ENCODE measurements around the gene PRXL2A. TPM values are rescaled to one million over a fixed set of nuclear protein-coding genes. Genes with fewer than 3 reads are reported as not detected.
"Not testable (repeated sequence)": the region's sequence is repeated elsewhere in the genome, so short reads cannot be mapped to it uniquely, and the experiment has no call there.

The PRXL2A gene
- total RNA-seq, 2 donors from 2014 or later: 0.94 to 1.5 TPM

GRCh38 chr10:80472234-80473095 lies 64.1 kb downstream of the PRXL2A start:
- DNase-seq (no peak), ATAC-seq (peak; percentile 88)
- H3K27ac Mint-ChIP-seq: peak overlapping the region; percentile 100
- H3K27me3 Mint-ChIP-seq: no peaks in the 10 kb centered on the region
- peaks cover 65% of the 10 kb centered on the region for H3K4me1 Mint-ChIP-seq
- peak overlapping the region; percentile 87 for H3K4me3 Mint-ChIP-seq
- H3K9me3 ChIP-seq (ENCODE audit: control insufficient read depth, low read length, poor library complexity, severe bottlenecking): no peaks in the 10 kb centered on the region
- H3K36me3 Mint-ChIP-seq (ENCODE audit: low read depth): peaks cover 3% of the 10 kb centered on the region

GRCh38 chr10:80473096-80473657 lies 64.8 kb downstream of the PRXL2A start:
- no peak for ATAC-seq
- peaks cover 7% of the 10 kb centered on the region for H3K36me3 Mint-ChIP-seq (ENCODE audit: low read depth)
- H3K9me3 ChIP-seq (ENCODE audit: control insufficient read depth, low read length, poor library complexity, severe bottlenecking): no peaks in the 10 kb centered on the region
- DNase-seq: no peak
- H3K4me3 Mint-ChIP-seq: peak overlapping the region; percentile 66
- peak overlapping the region; percentile 100 for H3K27ac Mint-ChIP-seq
- peaks cover 63% of the 10 kb centered on the region for H3K4me1 Mint-ChIP-seq
- H3K27me3 Mint-ChIP-seq: no peaks in the 10 kb centered on the region

- Mint-ChIP-seq H3K27ac (peak overlapping the region; percentile 100), H3K36me3 (ENCODE audit: low read depth) (peaks cover 8% of the 10 kb centered on the region), H3K4me3 (peak overlapping the region; percentile 71), H3K27me3 (no peaks in the 10 kb centered on the region), H3K4me1 (peaks cover 58% of the 10 kb centered on the region)
- DNase-seq: no peak
- no peak for ATAC-seq
- H3K9me3 ChIP-seq (ENCODE audit: control insufficient read depth, low read length, poor library complexity, severe bottlenecking): no peaks in the 10 kb centered on the region
Observed at GRCh38 chr10:80473692-80474596, 65.6 kb downstream of the PRXL2A start.

- H3K4me1 Mint-ChIP-seq: peaks cover 55% of the 10 kb centered on the region
- no peaks in the 10 kb centered on the region for H3K9me3 ChIP-seq (ENCODE audit: control insufficient read depth, low read length, poor library complexity, severe bottlenecking)
- H3K36me3 Mint-ChIP-seq (ENCODE audit: low read depth): peaks cover 8% of the 10 kb centered on the region
- H3K27me3 Mint-ChIP-seq: no peaks in the 10 kb centered on the region
- ATAC-seq (no peak), DNase-seq (no peak)
- H3K27ac Mint-ChIP-seq: peak overlapping the region; percentile 100
- H3K4me3 Mint-ChIP-seq: peak overlapping the region; percentile 71
Observed at GRCh38 chr10:80474597-80474910, 66.2 kb downstream of the PRXL2A start.

GRCh38 chr10:80474941-80475340 lies 66.6 kb downstream of the PRXL2A start:
- DNase-seq (no peak), ATAC-seq (no peak)
- H3K27me3 Mint-ChIP-seq: no peaks in the 10 kb centered on the region
- no peak overlapping the region for H3K4me3 Mint-ChIP-seq
- peaks cover 52% of the 10 kb centered on the region for H3K4me1 Mint-ChIP-seq
- H3K36me3 Mint-ChIP-seq (ENCODE audit: low read depth): peaks cover 8% of the 10 kb centered on the region
- no peaks in the 10 kb centered on the region for H3K9me3 ChIP-seq (ENCODE audit: control insufficient read depth, low read length, poor library complexity, severe bottlenecking)
- peak overlapping the region; percentile 100 for H3K27ac Mint-ChIP-seq

GRCh38 chr10:80475641-80476040 lies 67.3 kb downstream of the PRXL2A start:
- H3K27me3 Mint-ChIP-seq; H3K36me3 Mint-ChIP-seq (ENCODE audit: low read depth); H3K9me3 ChIP-seq (ENCODE audit: control insufficient read depth, low read length, poor library complexity, severe bottlenecking); DNase-seq; H3K4me3 Mint-ChIP-seq; ATAC-seq: not testable (repeated sequence)
- peaks cover 53% of the 10 kb centered on the region for H3K4me1 Mint-ChIP-seq
- H3K27ac Mint-ChIP-seq: peak overlapping the region; percentile 100

GRCh38 chr10:80476685-80477084 lies 68.3 kb downstream of the PRXL2A start:
- Mint-ChIP-seq H3K4me3 (no peak overlapping the region), H3K27ac (peak overlapping the region; percentile 83), H3K4me1 (peaks cover 50% of the 10 kb centered on the region), H3K27me3 (no peaks in the 10 kb centered on the region), H3K36me3 (ENCODE audit: low read depth) (peaks cover 8% of the 10 kb centered on the region)
- no peaks in the 10 kb centered on the region for H3K9me3 ChIP-seq (ENCODE audit: control insufficient read depth, low read length, poor library complexity, severe bottlenecking)
- DNase-seq: no peak
- ATAC-seq: no peak

- no peaks in the 10 kb centered on the region for H3K9me3 ChIP-seq (ENCODE audit: control insufficient read depth, low read length, poor library complexity, severe bottlenecking)
- no peak for DNase-seq
- peaks cover 45% of the 10 kb centered on the region for H3K4me1 Mint-ChIP-seq
- no peaks in the 10 kb centered on the region for H3K27me3 Mint-ChIP-seq
- H3K27ac Mint-ChIP-seq: peak overlapping the region; percentile 83
- peak overlapping the region; percentile 8 for H3K4me3 Mint-ChIP-seq
- H3K36me3 Mint-ChIP-seq (ENCODE audit: low read depth): peaks cover 5% of the 10 kb centered on the region
- peak; percentile 61 for ATAC-seq
Observed at GRCh38 chr10:80477813-80478212, 69.5 kb downstream of the PRXL2A start.

- DNase-seq; H3K4me3 Mint-ChIP-seq; H3K36me3 Mint-ChIP-seq (ENCODE audit: low read depth); H3K9me3 ChIP-seq (ENCODE audit: control insufficient read depth, low read length, poor library complexity, severe bottlenecking); ATAC-seq; H3K27me3 Mint-ChIP-seq: not testable (repeated sequence)
- peak overlapping the region; percentile 41 for H3K27ac Mint-ChIP-seq
- H3K4me1 Mint-ChIP-seq: peaks cover 43% of the 10 kb centered on the region
Observed at GRCh38 chr10:80480373-80480772, 72.0 kb downstream of the PRXL2A start.

- H3K4me3 Mint-ChIP-seq: no peak overlapping the region
- DNase-seq (no peak), ATAC-seq (no peak)
- H3K27ac Mint-ChIP-seq: peak overlapping the region; percentile 97
- no peaks in the 10 kb centered on the region for H3K9me3 ChIP-seq (ENCODE audit: control insufficient read depth, low read length, poor library complexity, severe bottlenecking)
- H3K4me1 Mint-ChIP-seq: peaks cover 46% of the 10 kb centered on the region
- H3K27me3 Mint-ChIP-seq: no peaks in the 10 kb centered on the region
- peaks cover 5% of the 10 kb centered on the region for H3K36me3 Mint-ChIP-seq (ENCODE audit: low read depth)
Observed at GRCh38 chr10:80480852-80481251, 72.5 kb downstream of the PRXL2A start.

- ATAC-seq (no peak), DNase-seq (no peak)
- peak overlapping the region; percentile 97 for H3K27ac Mint-ChIP-seq
- H3K27me3 Mint-ChIP-seq: no peaks in the 10 kb centered on the region
- H3K36me3 Mint-ChIP-seq (ENCODE audit: low read depth): no peaks in the 10 kb centered on the region
- no peaks in the 10 kb centered on the region for H3K9me3 ChIP-seq (ENCODE audit: control insufficient read depth, low read length, poor library complexity, severe bottlenecking)
- H3K4me3 Mint-ChIP-seq: peak overlapping the region; percentile 81
- H3K4me1 Mint-ChIP-seq: peaks cover 63% of the 10 kb centered on the region
Observed at GRCh38 chr10:80484243-80484642, 75.9 kb downstream of the PRXL2A start.

GRCh38 chr10:80484676-80485075 lies 76.3 kb downstream of the PRXL2A start:
- peak; percentile 48 for ATAC-seq

More at GRCh38 chr10:80484676-80485075, 76.3 kb downstream of the PRXL2A start:
- peaks cover 2% of the 10 kb centered on the region for H3K36me3 Mint-ChIP-seq (ENCODE audit: low read depth)
- H3K27me3 Mint-ChIP-seq: no peaks in the 10 kb centered on the region
- DNase-seq: no peak
- H3K4me3 Mint-ChIP-seq: peak overlapping the region; percentile 81
- peaks cover 65% of the 10 kb centered on the region for H3K4me1 Mint-ChIP-seq
- no peaks in the 10 kb centered on the region for H3K9me3 ChIP-seq (ENCODE audit: control insufficient read depth, low read length, poor library complexity, severe bottlenecking)
- H3K27ac Mint-ChIP-seq: peak overlapping the region; percentile 97

Measured in T-helper 17 cell (primary cell).